CD4-positive, alpha-beta T cell treated with Interleukin-15 for 1 hour (primary cell): ENCODE results near the gene ERG28.
"Not testable (repeated sequence)": the region's sequence is repeated elsewhere in the genome, so short reads cannot be mapped to it uniquely, and the experiment has no call there.

Experiments
- DNase-seq: peaks from one replicate; pipeline ENCODE4 v3.0.0-alpha.2; 2020

Gene ERG28, protein sequence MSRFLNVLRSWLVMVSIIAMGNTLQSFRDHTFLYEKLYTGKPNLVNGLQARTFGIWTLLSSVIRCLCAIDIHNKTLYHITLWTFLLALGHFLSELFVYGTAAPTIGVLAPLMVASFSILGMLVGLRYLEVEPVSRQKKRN

DNA sequence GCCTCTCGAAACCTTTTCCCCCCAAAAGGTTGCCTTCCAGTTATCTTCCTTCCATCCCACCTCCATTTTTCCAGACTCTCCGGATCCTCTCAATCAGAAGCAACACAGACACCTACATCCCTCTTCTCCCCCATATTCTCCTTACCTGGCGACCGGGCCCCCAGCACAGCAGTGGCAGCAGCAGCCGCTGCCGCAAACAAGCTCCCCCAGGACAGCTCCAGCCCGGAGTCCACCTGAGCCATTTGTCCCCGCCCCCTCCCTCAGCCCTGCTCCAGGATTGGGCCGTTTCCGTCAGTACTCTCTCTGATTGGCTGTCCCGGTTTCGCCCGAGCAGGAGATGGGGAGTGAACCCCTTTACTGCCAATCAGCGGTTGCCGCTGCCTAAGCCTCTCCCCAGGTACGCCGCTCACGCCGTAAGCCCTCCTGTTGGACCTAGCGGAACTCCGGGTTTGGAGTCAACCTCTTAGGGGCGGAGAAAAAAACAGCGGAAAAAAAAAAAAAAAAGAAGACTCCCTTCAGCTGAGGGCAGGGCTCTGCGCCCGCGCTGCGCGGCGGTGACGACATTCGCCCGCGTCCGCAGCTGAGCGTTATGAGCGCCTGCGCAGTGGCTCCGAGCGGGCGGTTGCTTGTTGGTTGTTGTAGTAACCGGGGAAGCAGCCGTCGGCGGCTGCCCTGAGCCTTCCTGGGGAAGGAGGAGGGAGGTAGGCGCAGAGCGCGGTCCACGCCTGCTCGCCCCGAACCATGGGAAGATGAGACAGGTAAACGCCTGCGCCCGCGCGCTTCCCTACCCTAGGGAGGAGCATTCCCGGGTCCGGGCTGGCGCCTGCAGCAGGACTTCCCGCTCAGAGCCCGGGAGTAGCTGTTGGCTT lies at the start of gene ERG28, which contains the start of gene TTLL5:
ERG28 (minus strand) TSS at position 247 of the 869 bp plus-strand sequence. CDS start 3,374 bp downstream, outside the sequence.
TTLL5 (plus strand) TSS at position 617 of the 869 bp plus-strand sequence. CDS start 1,904 bp downstream, outside the sequence.
- DNase-seq: peak; percentile 98

DNA sequence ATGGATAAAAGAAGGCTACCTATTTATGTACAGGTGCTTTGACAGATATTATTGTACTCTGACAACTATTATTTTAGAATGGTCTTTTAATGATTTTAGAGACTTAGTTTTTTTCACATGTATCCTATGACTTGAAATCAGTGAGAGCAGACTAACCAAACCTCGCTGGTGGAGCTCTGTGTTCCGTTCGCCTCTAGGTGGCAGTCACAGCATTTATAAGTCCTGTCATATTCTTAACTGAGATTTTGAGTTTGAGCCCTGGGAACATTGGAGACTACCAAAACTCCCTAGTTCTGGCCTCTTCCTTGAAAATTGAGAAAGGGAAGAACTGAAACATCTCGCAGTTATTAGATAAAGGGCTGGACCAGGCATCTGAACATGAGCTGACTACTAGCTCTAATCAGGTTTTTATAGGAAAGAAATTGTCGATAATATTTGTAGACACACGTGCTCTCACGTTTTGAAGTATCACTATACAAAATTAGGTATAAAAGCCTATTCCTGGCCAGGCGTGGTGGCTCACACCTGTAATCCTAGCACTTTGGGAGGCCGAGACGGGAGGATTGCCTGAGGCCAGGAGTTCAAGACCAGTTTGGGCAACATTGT lies 48.6 kb upstream of the ERG28 start:
- peak; percentile 46 for DNase-seq

DNA sequence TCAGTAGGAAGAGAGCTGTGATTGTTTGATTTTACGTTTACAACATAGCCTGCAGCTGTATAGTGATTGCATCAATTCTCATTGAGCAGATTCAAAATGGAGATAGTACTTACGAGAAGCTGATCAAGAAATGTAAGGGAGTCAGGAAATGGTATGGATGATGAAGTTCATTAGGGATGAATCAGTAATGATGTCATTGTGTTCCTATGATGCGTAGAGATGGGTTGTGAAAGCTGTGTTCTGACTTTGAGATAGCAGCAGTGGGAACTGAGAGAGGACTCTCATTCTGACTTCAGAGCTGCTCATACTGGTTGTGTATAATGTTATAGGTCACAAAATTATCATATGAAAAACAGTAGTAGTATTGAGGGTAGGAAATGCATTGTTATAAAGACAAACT lies 44.3 kb upstream of the ERG28 start:
- DNase-seq: no peak

DNA sequence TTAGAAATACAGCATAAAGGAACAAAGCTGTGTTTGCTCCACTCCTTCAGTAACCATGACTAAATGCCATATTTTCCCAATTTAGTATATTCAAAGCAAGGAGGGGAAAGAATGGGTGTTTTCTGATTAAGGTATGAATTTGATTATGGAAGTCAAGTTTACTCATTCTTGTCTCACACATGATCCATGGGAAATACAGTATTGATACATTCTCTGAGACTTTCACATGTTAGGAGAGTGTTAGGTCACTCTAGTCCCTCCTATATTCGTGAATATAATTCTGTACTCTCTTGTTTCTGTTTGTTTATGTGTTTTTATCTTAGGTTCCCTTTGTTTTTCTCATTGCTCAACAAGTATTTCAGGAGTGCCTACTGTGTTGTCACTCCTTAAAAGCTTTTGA lies 42.8 kb upstream of the ERG28 start:
- DNase-seq: no peak

DNA sequence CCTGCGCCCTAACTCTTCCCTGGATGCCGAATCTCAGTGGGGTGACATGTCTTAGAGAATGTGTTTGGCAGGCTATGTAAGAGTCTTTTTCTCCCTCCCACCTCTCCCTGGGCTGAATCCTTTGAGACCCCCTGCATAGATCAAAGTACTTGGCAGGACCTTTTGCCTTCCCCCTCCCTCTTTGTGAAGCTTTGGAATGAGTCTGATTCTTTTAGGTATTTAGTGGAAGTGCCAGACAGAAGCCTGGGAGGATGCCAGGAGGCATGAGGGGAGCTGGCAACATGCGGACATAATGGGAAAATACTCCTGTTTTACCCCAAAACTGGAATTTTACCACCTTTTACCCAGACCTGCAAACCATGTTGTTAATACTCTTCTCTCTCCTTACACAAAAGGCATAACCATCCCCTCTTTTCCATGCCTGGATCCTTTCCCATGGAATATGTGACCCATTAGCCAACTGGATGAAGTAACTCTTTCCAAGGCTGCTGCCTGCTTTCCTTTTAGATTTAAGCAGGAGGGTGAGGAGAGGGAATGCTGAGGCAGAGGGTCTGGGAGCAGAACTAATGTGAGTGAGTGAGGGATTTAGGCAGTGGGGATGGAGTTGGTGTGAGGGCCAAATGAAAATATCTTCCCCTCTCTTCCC lies 42.1 kb upstream of the ERG28 start:
- DNase-seq: no peak

DNA sequence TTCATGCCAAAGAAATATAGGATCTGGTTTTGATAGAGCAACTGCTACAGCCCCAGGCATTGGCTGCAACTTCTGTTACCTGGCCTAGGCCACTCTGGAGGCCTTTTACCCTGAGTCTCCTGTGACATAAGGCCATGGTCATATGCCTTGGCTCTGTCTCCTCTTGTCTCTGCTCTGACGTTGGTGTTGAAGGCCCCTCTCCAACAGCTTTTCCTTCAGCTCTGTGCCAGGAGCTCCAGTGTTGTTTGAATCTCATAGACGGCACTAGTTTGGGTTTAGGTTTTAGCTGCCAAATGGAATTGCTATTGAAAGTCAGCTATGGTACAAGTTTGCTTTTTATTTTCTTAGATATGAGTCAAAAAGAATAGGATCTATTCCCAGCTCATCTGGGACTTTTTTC lies 41.4 kb upstream of the ERG28 start:
- DNase-seq: no peak

DNA sequence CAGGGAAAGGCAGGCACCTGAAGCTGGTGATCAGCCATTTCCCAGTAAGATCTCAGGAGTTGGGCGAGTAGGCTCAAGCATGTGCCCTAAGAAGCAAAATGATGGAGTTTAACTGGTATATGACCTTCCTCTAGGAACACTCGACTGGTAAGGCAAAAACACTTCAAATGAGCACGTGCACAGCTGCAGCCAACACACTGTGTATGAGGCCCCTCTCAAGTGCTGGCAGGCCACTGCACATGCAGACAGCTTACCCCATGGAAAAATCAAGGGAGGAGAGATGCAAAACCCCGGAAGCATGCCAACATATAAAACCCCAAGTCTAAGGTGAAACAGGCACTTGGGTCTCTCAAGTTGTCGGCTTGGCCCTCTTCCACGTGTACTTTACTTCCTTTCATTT lies 39.6 kb upstream of the ERG28 start:
- no peak for DNase-seq

DNA sequence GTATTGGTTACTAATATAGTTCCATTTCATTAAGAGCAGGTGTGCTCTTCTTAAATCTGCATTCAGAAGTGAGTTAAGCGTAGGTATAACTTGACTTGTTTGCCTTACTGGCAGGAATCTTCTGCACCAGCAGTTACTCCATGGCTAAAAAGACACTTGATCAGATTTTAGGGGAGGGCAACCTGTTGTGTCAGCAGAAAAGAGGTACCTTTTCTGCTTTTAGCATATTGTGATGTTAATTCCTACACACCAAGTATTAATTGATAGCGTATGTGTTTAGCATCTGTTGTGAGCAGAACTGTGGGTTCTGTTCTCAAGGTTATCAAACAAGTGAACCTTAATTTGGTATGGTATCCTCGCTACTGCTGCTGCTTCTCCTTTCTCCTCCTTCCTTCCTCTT lies 38.7 kb upstream of the ERG28 start:
- no peak for DNase-seq

DNA sequence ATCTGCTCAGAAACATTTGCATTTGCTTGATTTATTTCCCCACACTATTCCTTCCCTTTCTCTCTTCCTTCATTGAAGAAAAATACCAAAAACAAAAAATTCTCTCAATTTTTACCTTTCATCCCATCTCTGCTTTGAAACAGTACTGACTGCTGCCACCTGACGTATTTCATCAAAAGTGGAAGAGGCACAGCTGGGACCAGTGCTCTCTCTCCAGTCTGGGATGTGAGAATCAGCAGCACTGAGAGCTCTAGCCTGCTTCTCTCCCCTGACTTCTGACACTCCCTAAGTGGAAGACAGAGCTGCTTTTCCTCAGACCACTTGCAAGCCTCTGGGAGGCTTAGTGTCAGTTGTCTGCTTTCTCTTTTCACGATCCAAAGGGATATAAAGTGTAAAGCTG lies 37.2 kb upstream of the ERG28 start:
- no peak for DNase-seq

DNA sequence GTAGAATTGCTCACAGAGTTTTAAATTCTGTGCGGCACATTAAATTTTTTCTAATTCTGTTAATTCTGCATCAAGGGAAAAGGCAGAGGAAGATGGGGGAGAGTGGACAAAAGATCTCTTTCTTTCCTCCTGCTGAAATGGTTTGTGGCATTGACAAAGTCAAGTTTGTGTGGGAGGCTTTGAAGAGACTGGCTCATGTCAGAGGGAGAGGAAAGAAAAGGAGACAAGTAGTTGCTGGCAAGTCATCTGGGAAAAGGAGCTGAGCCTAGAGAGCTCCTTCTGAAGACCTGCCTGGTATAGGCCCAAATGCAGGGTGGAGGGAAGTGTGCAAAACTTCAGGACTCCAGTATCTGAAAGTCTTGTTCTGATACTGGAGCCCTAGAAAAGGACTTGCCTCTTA lies 36.7 kb upstream of the ERG28 start:
- no peak for DNase-seq

DNA sequence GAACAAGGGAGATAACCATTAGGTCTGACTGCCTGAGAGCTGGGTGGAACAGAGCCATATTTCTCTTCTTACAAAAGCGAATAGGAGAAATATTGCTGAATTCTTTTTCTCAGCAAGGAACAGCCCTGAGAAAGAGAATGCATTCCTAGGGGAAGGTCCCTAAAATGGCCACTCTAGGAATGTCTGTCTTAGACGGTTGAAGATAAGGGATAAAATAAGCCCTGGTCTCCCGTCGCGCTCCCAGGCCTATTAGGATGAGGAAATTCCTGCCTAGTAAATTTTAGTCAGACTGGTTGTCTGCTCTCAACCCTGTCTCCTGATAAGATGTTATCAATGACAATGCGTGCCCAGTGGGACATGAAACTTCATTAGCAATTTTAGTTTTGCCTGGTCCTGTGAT lies 34.3 kb upstream of the ERG28 start:
- not testable (repeated sequence) for DNase-seq

DNA sequence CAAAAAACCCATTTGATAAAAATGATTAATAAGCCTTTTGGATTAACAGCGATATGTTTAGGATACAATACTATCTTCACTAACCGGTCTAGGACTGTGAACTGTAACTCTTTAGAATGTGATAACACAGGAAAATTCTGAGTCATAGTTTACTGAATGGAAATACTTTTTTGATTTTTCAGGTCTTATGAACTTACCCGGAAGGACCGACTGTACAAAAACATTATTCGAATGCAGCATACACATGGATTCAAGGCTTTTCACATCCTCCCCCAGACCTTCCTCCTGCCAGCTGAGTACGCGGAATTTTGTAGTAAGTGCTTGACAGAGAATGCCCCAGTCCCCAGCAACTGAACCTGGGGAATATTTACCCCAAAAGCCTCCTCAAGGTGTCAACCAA lies 29.3 kb upstream of the ERG28 start:
- DNase-seq: no peak

DNA sequence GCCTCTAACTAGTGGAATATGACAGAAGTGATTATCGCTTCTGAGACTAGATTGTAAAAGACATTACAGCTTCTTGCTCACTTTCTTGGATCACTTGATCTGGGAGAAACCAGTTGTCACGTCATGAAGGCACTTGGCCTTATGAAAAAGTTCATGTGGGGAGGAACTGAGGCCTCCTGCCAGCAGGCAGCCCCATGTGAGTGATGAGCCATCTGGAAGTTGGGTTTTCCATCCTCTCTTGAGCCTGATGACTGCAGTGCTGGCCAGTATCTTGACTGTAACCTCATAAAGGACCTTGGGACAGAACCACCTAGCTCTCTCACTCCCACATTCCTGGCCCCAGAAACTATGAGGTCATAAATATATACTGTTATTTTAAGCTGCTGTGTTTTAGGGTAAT lies 28.3 kb upstream of the ERG28 start:
- no peak for DNase-seq

DNA sequence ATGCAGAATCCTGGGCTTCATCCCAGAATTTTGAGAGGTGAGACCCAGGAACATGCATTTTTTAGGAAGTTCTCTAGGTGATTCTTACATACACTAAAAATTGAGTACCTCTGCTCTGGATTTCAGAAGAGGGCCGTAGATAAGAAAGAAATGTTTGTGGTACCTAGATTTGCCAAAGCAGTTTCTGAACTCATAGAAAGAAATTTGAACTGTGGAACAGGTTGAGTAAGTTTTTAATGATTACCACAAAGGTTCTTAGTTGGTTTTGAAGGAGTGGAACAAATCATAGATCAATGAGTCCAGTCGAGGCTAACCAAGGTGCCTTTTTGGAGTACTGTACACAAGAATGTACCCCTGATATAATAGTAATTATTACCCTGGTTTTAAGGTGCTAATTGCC lies 25.2 kb upstream of the ERG28 start:
- DNase-seq: no peak

DNA sequence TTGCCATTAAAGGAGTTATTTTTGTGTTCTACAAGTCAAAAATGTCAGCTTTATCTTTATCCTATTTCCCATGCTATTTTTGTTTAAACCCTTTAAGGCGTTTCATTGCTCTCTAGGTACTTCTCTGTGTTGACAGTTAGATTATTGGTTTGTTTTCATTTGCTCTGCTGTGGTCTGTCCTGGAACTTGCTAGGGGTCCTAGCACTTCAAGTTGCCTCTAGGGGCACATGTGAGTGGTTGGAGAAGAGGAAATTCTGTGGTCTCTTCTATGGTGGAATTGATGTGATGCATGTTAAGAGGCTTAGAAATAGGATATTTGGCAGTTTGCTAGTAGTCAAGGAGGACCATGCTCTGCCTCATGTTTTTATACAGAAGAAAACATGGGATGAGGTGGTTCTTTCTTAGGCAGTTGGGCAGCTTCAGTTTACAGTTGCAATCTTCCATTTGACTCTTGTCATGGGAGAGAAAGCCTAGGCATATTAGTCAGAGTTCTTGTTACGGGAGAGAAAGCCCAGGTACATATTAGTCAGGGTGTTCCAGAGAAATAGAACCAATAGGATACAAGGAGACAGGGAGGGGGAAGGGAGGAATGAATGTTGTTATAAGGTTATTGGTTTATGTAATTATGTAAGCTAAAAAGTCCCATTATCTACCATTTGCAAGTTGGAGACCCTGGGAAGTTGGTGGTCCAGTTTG lies 14.7 kb upstream of the ERG28 start:
- no peak for DNase-seq

DNA sequence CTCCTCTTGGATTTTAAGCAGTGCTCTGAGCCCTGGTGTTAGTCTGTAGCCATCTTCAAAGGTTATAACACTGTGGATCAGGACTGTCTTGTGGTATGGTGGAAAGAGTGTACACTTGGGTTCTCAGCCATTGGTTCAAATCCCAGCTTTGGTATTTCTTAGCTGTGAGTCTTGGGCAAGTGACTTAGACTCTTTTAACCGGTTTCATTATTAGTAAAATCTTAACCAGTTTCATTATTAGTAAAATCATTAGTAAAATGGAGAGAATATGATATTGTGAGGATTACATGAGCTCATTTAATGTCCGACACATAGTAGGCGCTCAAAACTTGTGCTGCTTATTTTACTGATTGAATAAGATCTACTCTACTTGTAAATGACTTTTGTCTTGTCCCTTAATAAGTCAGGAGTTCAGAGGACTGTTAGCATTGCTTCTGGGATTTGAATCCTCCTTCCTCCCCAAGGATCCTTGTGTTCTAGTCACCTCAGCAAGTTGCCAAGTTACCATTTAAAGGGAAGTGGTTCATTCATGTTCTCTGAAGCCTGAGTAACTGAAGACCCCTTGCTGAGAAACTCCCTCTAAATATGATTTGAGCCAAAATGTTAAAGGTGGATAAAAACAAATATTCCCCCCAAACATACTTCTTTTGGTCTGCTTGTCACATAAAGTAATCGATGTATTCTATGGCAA lies 12.8 kb upstream of the ERG28 start:
- DNase-seq: no peak

DNA sequence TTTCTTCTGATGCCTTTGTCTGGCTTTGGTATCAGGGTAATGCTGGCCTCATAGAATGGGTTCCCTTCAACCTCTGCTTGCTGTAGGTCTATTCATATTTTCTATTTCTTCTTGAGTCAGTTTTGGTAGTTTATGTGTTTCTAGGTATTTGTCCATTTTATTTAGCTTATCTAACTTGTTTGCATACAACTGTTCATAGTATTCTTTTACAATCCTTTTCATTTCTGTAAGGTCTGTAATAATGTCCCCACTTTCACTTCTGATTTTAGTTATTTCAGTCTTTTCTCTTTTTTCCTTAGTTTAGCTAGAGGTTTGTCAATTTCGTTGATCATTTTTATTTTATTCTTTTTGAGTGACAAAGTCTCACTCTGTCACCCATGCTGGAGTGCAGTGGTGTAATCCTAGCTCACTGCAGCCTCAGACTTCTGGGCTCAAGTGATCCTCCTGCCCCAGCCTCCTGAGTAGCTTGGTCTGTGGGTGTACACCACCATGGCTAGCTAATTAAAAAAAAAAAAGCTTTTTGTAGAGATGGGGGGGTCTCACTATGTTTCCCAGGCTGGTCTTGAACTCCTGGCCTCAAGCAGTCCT lies 12.0 kb upstream of the ERG28 start:
- no peak for DNase-seq

DNA sequence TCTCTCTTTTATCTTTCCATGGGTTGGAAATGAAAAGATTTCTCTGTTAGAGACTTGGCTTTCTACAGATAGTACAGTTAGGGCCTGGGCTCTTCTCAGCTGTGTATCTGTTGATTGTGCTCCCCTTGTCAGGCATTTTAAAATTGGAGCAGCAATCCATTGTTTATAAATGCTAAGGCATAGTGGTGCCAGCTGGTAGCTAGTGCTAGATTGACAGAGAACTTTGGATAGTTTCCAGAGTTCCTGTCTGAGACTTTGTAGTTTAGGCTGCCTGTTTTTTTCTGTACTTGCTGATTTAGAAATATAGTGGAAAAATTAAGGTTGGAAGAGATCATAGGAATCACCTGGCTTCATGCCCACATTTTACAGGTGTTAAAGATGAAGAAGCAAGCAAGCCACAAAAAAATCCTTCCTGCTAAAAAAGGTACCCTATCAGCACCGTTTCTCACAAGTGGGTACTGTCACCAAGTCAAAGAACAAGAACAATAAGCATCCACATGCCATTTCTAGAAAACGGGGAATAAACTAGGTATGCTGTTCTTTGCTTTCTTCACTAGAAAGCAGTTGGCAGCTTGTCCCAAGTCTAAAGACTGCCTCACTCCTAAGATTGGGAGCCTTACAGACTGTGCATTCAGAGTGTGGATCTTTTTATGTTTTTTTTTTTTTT lies 6.6 kb upstream of the ERG28 start:
- no peak for DNase-seq

DNA sequence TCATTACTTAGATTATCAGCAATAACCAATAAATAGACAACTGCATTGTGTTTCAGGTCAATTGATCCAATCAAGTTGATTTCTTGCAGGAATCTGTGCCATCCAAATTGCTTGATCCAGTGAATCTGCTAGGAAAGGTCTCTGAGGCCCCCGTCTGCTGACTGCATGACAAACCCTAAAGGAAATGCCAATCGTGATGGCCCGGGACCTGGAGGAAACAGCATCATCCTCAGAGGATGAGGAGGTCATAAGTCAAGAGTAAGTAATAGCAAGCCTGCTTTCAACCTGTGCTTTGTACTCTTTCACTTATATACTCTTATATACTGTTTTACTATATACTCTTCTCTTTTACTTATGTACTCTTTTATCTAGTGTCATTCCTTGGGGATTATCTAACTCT lies 2.3 kb upstream of the ERG28 start:
- DNase-seq: no peak

DNA sequence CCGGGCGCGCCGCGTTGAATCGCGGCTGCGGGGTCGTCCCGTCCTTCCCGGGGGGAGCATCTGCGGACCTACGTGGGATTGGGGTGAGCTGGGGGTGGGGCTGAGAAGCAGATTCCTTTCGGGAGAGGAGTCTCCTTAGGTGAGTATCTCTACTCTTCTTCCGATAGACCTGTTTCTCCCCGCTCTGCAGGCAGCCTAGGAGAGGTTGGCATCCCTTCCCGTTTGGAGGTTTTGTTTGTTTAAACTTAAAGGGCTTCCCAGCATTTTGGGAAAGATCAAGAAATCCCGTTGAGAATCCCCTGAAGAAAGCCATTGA lies 781 bp upstream of the ERG28 start:
- DNase-seq: no peak

DNA sequence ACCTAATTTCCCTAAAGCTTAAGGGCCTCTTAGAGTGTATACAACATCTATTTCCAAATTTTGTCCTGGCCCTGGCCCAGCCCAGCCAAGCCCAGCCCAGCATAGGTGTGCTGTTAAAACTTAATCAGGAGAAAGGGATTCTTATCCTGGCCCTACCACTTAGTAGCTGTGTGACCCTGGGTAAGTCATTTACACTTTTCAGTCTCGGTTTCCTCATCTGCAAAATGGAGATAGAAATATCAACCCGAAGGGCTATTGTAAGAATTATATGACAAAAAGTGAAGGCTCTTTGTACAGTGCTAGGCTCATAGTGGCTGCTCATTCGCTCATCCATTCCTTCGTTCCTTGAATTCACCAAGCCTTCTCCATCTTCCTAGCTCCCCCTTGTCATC lies 442 bp downstream of the ERG28 start:
- DNase-seq: no peak

DNA sequence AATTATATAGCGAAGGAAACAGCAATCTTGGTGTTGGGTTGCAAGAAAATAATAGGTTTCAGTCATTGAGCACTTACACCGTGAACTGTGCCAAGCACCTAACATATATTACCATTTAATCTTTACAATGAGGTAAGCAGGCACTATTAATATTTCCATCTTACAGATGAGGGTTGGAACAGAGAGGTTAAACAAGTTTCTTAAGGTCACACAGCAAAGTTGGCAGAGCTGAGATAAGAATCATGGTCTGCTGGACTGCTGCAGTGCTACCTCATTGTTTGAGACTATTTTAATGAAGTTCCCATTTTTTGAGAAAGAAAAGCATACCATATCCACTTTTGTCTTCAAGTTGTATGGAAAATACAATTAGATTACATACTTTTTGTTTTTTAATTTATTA lies 1.7 kb downstream of the ERG28 start:
- no peak for DNase-seq
